Cardiac ventricle fibroblast (primary cell): Measurements from ENCODE around the gene RGCC. TPM values are rescaled to one million over a fixed set of nuclear protein-coding genes. Genes with fewer than 3 reads are reported as not detected.

ENCODE experiments used
- total RNA-seq: library from RNA; depleted of rRNA; stranded (reverse); fragments of >200 nt; gene quantifications from 2 replicates; pipeline ENCODE4 v1.2.3, GENCODE V29; 2015

Gene RGCC
- total RNA-seq, result 3.1 and 5.1 TPM in 2 replicates

GRCh38 chr13:41456768-41457588 is at the start of gene RGCC:
Gene RGCC, plus strand, starts transcription at chr13:41457550. Its CDS starts 158 bp downstream, at chr13:41457708.

Other genes with a start within 250 kb of the RGCC start
- 4.2 and 8.4 TPM in 2 replicates for gene MTRF1, start 194.0 kb upstream of the RGCC start, total RNA-seq
- 4.4 and 7.9 TPM in 2 replicates for gene NAA16, start 146.3 kb upstream of the RGCC start, total RNA-seq